Nephron (organoid): ENCODE data around the gene LACRT.

Experiments used
- H3K27ac Mint-ChIP-seq, 3 experiments: 2 replicates each; pipeline ENCODE4 v1.8.0; 2020; ENCODE audit warnings: mixed read lengths in 3 of 3, mild to moderate bottlenecking in 2 of 3, moderate library complexity in 1 of 3
- H3K27me3 Mint-ChIP-seq: 2 replicates; pipeline ENCODE4 v1.8.0; 2021; ENCODE audit warnings: low read depth, mild to moderate bottlenecking, moderate library complexity, mixed read lengths
- H3K36me3 Mint-ChIP-seq: 2 replicates; pipeline ENCODE4 v1.8.0; 2020; ENCODE audit warnings: low read depth, mixed read lengths
- H3K4me1 Mint-ChIP-seq: 2 replicates; pipeline ENCODE4 v1.8.0; 2020; ENCODE audit warnings: mixed read lengths
- H3K4me3 Mint-ChIP-seq, 3 experiments: 2 replicates each; pipeline ENCODE4 v1.8.0; 2020; ENCODE audit warnings: mild to moderate bottlenecking in 3 of 3, mixed read lengths in 3 of 3, moderate library complexity in 2 of 3
- H3K9me3 Mint-ChIP-seq: 2 replicates; pipeline ENCODE4 v1.8.0; 2020; ENCODE audit warnings: mixed read lengths
- TF ChIP-seq, protein P1 (sequence below), 3 experiments: fragments of 200-600 bp; sonication (generic); IDR thresholded peaks; one replicate each; pipeline ENCODE4 v1.5.0; 2021; ENCODE audit warnings: antibody characterized with exemption in 3 of 3; ENCODE audit not compliant: unreplicated experiment in 3 of 3

Gene LACRT

DNA sequence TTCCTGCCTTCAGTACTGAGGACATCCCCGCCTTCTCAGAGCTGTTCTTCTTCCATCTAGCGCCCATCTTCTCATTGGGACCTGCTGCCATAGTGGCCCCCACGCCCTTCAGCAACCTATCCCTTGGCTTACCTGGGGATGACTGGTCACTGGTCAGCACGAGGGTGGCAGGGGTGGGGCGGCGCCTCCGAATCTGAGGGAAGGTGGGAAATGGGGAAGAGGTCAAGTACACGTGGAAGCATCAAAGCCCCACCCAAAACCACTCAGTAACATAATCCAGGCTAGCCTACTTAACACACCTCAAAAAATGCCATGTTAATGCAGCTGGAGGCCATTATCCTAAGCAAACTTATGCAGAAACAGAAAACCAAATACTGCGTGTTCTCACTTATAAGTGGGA lies 50.6 kb downstream of the LACRT start:
- Mint-ChIP-seq H3K4me1 (peaks cover 21% of the 10 kb centered on the region), H3K4me3 (no peak overlapping the region), H3K9me3 (no peaks in the 10 kb centered on the region), H3K27ac (no peak overlapping the region), H3K36me3 (no peaks in the 10 kb centered on the region), H3K27me3 (peaks cover 40% of the 10 kb centered on the region)
- TF ChIP-seq, protein P1, sequence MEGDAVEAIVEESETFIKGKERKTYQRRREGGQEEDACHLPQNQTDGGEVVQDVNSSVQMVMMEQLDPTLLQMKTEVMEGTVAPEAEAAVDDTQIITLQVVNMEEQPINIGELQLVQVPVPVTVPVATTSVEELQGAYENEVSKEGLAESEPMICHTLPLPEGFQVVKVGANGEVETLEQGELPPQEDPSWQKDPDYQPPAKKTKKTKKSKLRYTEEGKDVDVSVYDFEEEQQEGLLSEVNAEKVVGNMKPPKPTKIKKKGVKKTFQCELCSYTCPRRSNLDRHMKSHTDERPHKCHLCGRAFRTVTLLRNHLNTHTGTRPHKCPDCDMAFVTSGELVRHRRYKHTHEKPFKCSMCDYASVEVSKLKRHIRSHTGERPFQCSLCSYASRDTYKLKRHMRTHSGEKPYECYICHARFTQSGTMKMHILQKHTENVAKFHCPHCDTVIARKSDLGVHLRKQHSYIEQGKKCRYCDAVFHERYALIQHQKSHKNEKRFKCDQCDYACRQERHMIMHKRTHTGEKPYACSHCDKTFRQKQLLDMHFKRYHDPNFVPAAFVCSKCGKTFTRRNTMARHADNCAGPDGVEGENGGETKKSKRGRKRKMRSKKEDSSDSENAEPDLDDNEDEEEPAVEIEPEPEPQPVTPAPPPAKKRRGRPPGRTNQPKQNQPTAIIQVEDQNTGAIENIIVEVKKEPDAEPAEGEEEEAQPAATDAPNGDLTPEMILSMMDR (IDR thresholded peaks at IDR 0.05; ENCODE audit: unreplicated experiment in 3 of 3): no peak

DNA sequence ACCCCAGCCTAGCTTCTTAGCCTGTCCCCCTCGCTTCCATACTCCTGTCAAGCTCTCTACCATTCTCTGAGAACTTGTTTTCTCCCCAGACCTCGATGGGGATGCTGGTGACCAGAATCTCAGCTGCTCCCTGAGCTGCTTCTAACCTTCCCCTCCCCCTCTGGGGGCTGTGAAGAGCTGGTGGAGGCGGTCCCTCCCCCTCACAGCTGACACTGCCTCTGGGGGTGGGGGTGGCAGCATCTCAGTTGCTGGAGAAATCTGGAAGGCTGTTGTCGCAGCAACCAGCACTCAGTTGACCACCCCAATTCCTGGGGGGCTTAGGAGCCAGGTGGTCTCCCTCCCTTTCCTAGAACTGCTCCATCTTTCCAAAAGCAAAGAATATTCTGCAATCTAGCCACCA lies 51.0 kb downstream of the LACRT start:
- Mint-ChIP-seq H3K4me3 (no peak overlapping the region), H3K36me3 (no peaks in the 10 kb centered on the region), H3K4me1 (peaks cover 17% of the 10 kb centered on the region), H3K9me3 (no peaks in the 10 kb centered on the region), H3K27me3 (peaks cover 36% of the 10 kb centered on the region), H3K27ac (no peak overlapping the region)
- TF ChIP-seq, protein P1 (IDR thresholded peaks at IDR 0.05; ENCODE audit: unreplicated experiment in 3 of 3): no peak

GRCh38 chr12:54581412-54581811 lies 53.3 kb downstream of the LACRT start:
- Mint-ChIP-seq H3K36me3 (no peaks in the 10 kb centered on the region), H3K4me3 (no peak overlapping the region), H3K4me1 (peaks cover 7% of the 10 kb centered on the region), H3K9me3 (no peaks in the 10 kb centered on the region), H3K27me3 (peaks cover 36% of the 10 kb centered on the region), H3K27ac (peak overlapping the region in 1 of 3 experiments; percentile 28)
- TF ChIP-seq, protein P1 (IDR thresholded peaks at IDR 0.05; ENCODE audit: unreplicated experiment in 3 of 3): no peak
